GM18861 (cell line): Measurements from ENCODE around the gene NTN1.

Source experiments
- ATAC-seq: cut with Tn5 transposase; IDR thresholded peaks from one replicate; pipeline ENCODE4 v1.9.1; 2021; ENCODE audit not compliant: unreplicated experiment

The NTN1 gene

GRCh38 chr17:9212376-9213302 is 191.3 kb downstream of the NTN1 start:
- no peak for ATAC-seq

DNA sequence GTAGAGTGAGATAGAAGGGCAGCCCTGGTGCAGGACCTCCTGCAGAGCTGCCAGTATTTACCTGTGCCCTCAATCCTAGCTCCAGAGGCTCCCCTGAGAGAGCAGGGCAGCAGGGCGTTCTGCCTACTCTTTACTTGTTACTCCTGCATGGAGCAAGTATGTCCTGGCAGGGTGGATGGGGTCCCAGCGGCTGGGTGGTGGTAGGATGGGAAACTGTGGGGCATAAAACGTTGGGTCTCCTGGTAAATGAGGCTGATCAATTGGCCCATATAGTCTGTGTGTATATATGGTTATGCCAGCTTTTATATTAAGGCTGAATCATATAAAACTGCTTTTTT is 192.0 kb downstream of the NTN1 start:
- no peak for ATAC-seq

GRCh38 chr17:9215465-9215864 is 194.2 kb downstream of the NTN1 start:
- ATAC-seq, result no peak

- no peak for ATAC-seq
Observed at GRCh38 chr17:9217151-9218056, 196.1 kb downstream of the NTN1 start.

- ATAC-seq, result no peak
Observed at GRCh38 chr17:9218064-9218635, 196.8 kb downstream of the NTN1 start.

DNA sequence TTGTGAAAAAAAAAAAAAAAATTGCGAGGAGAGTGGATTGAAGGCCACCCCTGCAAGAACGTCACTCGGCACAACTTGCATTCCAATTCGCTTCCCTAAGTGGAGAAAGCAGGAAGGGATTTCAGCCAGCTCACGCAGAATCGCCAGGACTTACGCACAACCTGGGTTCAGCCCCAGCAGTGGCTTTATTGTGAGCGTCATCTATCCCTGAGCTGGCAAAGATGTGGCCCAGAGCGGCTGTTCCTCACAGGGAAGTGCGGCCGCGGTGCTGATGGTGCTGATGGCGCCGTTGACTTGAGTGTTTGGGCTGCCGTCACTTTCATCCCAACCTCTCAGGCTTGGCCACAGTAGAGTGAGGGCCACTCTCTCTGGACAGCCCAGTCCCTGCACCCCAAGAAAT is 197.6 kb downstream of the NTN1 start:
- ATAC-seq, result no peak

DNA sequence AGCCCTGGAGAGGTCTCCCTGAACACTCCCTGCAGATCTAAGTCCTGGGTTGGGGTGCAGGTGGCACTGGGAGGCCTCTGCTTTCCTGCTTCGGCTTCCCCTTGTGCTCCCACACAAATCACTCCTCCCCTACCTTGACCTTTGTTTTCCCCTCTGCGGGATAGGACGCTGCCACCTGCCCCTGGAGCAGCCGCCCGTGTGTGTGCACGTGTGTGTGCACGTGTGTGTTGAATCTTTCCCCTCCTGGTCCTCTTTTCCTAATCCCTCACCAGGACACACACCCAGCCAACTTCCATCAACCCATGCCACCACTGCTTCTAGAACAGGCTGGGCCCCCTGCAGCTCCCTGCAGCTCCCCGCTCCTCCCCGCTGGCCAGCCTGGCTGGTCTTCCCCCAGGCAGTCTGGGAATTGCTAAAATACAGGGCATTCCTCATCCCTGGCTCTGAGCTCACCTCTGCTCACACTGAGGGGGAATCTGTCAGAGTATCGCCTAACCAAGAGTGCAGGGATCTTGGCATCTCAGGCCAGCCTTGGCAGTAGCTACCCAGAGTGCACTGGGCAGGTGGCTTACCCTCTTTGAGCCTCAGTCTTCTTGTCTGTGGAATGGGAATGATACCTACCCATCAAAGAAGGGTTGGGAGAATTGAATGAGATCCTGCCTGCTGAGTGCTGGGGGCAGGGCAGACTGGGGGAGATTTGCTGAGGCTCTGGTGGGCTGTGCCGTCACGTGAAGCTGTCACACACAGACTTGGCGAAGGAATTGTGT is 198.5 kb downstream of the NTN1 start:
- ATAC-seq, result no peak

GRCh38 chr17:9220398-9221146 is 199.3 kb downstream of the NTN1 start:
- no peak for ATAC-seq

- no peak for ATAC-seq
Observed at GRCh38 chr17:9221147-9221921, 200.0 kb downstream of the NTN1 start.

GRCh38 chr17:9221922-9222180 is 200.5 kb downstream of the NTN1 start:
- no peak for ATAC-seq

GRCh38 chr17:9223531-9223930 is 202.2 kb downstream of the NTN1 start:
- no peak for ATAC-seq

DNA sequence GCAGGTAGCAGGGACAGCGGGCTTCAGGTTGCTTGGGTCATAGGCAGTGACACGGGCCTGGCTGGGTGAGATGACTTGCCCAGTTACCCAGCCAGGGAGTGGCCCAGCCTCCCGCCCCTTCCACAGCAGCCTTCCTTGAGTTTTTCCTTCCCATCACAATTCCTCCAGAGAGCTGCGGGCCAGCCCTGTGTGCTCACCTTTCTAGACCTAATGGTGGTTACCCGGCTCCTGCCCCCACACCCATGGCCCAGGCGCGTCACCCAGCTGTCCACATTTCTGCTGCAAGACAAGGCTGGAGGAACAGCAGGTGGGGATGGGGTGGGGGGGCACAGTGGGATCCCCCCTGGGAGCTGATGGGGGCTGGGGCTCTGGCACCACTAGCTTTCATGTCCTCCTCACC is 203.2 kb downstream of the NTN1 start:
- no peak for ATAC-seq

GRCh38 chr17:9225305-9226101 is 204.2 kb downstream of the NTN1 start:
- ATAC-seq, result no peak

DNA sequence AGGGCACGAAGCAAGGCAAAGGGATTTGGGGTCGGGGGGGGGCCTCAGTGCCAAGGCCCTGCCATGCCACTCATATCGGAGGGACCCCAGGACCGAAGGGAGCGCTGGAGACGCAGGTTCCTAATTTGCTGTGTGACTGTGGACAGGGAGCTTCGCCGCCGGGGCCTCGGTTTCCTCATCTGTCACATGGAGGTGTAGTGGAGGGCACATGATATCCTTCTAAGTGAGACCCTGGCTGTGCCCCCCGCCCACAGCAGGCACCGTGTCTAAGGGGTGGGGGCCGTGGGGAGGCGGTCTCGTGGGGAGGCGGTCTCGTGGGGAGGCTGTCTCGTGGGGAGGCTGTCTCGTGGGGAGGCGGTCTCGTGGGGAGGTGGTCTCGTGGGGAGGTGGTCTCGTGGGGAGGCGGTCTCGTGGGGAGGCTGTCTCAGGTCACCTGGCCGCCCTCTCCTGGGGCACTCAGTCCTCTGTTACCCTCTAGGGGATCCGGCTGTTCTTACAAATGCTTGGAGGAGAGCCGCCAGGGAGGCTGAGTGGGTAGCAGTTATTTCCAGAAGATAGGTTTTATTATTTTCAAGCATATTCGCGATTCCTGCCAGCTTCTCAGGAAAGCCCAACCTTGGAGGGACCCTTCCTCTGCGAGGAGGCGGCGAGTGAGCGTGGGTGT is 205.0 kb downstream of the NTN1 start:
- ATAC-seq, result no peak

DNA sequence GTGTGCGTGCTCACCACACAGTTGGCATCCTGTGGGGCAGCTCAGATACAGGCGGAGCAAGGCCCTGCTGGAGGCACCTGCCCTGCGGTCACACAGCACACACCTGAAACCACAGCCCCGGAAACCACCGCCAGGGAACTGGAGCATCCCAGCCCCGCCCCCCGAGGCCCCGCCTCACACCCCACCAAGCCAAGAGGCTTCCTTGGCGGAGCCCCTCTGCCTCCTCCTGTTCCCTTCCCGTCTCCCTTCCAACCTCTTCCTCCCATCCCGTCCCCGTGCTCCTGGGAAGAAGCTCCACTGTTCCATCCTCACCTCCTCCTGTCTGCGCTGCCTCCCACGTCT is 205.5 kb downstream of the NTN1 start:
- no peak for ATAC-seq

DNA sequence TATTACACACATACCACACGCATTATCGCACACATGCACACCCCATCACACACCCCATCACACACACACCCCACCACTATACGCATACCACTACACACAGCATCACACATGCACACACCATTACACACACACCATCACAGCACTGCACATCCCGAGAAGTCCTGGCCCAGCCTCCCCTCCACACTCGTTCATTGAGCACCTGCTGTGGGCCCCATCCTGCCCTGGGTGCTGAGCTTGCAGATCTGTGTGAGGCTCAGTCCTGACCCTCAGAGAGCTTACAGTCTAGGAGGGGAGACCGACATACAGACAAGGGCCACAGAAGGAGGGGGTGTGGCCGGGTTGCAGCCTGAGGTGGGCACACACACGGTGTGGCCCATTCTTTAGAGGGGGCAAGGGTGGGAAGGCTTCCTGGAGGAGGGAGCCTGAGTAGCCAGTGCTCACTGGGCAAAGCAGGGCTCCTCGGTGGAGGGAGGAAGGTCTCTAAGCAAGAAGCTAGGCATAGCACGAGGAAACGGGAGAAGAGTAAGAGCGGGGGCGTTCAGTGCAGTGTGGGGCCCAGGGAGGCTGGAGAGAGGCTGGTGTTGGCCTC is 206.6 kb downstream of the NTN1 start:
- no peak for ATAC-seq

DNA sequence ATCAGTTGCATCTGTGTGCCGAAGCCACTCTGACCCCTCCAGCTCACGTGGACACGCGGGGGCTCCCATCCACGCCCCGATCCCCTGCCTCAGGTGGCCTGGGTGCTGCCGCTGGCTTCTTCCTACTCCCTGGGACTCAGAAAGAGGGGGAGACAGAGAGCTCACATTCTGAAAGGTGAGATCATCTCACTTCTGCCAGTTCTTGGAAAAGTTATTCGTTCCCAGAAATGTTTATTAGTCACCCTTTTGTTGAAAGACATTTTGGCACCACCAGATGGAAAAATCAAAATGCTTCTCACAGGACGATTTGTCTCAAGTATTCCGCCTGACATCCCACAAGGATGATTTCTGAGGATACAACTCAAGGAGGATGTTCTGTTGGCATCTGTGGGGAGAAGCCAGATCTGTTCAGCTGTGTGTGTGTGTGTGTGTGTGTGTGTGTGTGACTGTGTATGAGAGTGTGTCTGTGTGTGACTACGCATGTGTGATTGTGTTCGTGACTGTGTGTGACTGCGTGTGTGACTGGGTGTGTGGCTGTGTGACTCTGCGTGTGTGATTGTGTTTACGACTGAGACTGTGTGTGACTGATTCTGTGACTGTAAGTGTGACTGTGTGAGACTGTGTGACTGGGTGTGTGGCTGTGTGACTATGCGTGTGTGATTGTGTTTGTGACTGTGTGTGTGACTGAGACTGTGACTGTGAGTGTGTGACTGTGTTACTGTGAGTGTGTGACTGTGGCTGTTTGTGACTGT is 207.3 kb downstream of the NTN1 start:
- no peak for ATAC-seq
